Mesodermal cell (in vitro differentiated cells): ENCODE data around the gene AFAP1L2. TPM values are rescaled to one million over a fixed set of nuclear protein-coding genes. Genes with fewer than 3 reads are reported as not detected.

Experiments
- H3K27ac ChIP-seq: 2 replicates; pipeline ENCODE4 v1.7.0; 2013; ENCODE audit warnings: mild to moderate bottlenecking, low read depth, low read length, moderate library complexity; ENCODE audit not compliant: severe bottlenecking
- H3K36me3 ChIP-seq: 2 replicates; pipeline ENCODE4 v1.7.1; 2013; ENCODE audit warnings: mild to moderate bottlenecking, low read length, moderate library complexity; ENCODE audit not compliant: control insufficient read depth, insufficient read depth
- H3K4me1 ChIP-seq: one replicate; pipeline ENCODE4 v1.7.1; 2013; ENCODE audit warnings: mild to moderate bottlenecking, low read length; ENCODE audit not compliant: insufficient read depth, control insufficient read depth, poor library complexity, severe bottlenecking
- H3K4me3 ChIP-seq: 2 replicates; pipeline ENCODE4 v1.7.0; 2013; ENCODE audit warnings: low read length, control low read depth, mild to moderate bottlenecking; ENCODE audit not compliant: insufficient read depth, poor library complexity, severe bottlenecking; ENCODE audit errors: extremely low read depth
- H3K9me3 ChIP-seq: 2 replicates; pipeline ENCODE4 v1.7.1; 2013; ENCODE audit warnings: mild to moderate bottlenecking, low read length, moderate library complexity; ENCODE audit not compliant: control insufficient read depth
- WGBS, 2 experiments: methylation state at CpG; one replicate each; pipeline ENCODE4 v1.1.5; 2013; ENCODE audit warnings: missing lambda C conversion rate in 2 of 2; ENCODE audit not compliant: insufficient coverage in 2 of 2; 5-methylcytosine and 5-hydroxymethylcytosine counted together
- polyA plus RNA-seq, 2 experiments: library from polyadenylated mRNA; stranded (reverse); fragments of 50-300 nt; gene quantifications; one replicate each; pipeline ENCODE4 v1.2.3, GENCODE V29; 2013

The AFAP1L2 gene, protein sequence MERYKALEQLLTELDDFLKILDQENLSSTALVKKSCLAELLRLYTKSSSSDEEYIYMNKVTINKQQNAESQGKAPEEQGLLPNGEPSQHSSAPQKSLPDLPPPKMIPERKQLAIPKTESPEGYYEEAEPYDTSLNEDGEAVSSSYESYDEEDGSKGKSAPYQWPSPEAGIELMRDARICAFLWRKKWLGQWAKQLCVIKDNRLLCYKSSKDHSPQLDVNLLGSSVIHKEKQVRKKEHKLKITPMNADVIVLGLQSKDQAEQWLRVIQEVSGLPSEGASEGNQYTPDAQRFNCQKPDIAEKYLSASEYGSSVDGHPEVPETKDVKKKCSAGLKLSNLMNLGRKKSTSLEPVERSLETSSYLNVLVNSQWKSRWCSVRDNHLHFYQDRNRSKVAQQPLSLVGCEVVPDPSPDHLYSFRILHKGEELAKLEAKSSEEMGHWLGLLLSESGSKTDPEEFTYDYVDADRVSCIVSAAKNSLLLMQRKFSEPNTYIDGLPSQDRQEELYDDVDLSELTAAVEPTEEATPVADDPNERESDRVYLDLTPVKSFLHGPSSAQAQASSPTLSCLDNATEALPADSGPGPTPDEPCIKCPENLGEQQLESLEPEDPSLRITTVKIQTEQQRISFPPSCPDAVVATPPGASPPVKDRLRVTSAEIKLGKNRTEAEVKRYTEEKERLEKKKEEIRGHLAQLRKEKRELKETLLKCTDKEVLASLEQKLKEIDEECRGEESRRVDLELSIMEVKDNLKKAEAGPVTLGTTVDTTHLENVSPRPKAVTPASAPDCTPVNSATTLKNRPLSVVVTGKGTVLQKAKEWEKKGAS
- 48.5 TPM for polyA plus RNA-seq (2013, experiment 1 of 2)
- 54.6 TPM for polyA plus RNA-seq (2013, experiment 2 of 2)

DNA sequence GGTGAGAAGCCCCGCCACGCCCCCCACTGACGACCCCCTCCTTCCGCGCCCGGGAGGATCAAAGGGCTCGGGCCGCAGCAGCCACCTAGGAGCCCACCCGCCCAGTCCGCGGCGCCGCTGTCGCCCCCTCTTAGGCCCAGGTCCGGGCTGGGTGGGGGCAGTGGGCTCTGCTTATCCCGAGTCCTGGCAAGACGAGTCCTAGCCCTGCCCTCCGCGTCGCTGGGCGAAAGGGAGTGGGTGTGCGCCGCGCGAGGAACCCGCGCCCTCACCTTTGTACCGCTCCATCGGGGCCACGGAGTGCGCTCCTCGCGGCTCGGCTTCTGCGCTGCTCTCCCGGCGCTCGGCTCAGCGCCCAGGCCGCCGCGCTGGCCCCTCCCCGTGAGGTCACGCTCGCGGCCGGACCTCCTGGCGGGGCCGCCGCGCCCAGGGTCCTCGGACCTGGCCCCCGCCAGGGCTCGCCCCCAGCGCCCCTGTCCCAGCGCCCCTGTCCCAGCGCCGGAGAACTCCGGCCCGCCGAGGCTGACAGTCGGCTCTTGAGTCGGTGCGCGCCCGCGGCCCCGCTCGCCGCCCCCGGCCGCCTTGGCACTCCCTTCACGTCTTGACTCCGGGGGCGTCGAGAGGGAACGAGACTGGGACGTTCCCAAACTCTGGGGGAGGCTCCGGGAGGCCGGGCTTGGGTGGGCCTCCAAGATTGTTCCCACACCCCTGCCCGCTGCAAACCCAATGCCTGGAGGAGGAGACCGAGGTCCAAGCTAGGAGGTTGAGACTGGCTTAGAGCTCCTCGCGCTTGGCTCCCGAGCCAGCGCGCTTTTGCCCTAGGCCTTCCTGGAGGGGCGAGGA is at the start of gene AFAP1L2:
Gene AFAP1L2, minus strand, starts transcription at position 332 of the 840 bp plus-strand sequence. Its CDS starts 47 bp downstream, at position 285.
- WGBS, 2 experiments, result 2% methylated on average over 70 to 79 of the region's 88 CpGs
- H3K27ac ChIP-seq, result peak within 1 kb of the TSS; percentile 23
- H3K36me3 ChIP-seq, result no peaks in the 10 kb centered on the region
- H3K4me1 ChIP-seq, result peaks cover 55% of the 10 kb centered on the region
- peak within 1 kb of the TSS; percentile 70 for H3K4me3 ChIP-seq
- no peaks in the 10 kb centered on the region for H3K9me3 ChIP-seq

DNA sequence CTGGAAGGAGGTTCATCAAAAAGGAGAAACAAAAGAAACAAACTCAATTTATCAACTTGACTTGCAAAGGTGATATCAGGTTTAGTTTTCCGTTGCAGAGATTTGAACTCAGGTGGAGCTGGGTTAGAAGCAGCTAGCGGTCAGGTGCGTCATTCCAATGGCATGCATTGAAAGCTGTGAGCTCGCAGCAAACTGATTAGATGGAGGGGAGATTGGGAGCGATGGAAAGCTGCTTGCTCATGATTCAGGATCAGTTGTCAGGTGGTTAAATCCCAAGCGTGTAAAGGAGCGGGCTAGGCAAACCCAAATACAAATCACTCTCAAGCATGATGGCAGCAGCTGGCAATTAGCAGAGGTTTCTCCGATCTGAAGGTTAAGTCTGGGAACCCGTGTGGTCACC is 49.3 kb upstream of the AFAP1L2 start:
- no peaks in the 10 kb centered on the region for H3K9me3 ChIP-seq
- 92 to 97% methylated on average over 4 to 9 of the region's 9 CpGs for WGBS, 2 experiments
- no peak overlapping the region for H3K4me3 ChIP-seq
- H3K27ac ChIP-seq, result no peak overlapping the region
- H3K4me1 ChIP-seq, result no peaks in the 10 kb centered on the region
- peaks cover 31% of the 10 kb centered on the region for H3K36me3 ChIP-seq

DNA sequence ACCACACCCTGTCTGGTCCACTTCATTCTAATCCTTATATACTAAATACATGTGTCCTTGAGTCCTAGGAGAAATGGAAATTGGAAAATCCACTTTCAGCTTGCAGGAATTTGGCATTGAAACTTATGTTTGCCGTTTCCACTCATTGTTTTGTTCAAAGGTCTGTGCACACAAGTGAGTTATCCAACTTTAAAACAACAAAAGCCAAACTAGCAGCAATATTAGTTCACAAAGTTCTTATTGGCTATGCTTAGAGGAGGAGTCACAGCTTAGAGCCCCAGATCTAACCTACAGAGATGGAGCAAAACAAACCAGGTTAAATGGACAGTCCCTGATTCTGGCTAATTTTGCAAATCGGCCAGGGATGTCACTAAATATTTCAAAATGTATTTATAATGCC is 44.6 kb upstream of the AFAP1L2 start:
- Histone ChIP-seq H3K4me1 (no peaks in the 10 kb centered on the region), H3K9me3 (no peaks in the 10 kb centered on the region), H3K27ac (no peak overlapping the region), H3K36me3 (peaks cover 53% of the 10 kb centered on the region), H3K4me3 (no peak overlapping the region)
- WGBS, 2 experiments, result 80 to 100% methylated on average over 1 of the region's 2 CpGs

DNA sequence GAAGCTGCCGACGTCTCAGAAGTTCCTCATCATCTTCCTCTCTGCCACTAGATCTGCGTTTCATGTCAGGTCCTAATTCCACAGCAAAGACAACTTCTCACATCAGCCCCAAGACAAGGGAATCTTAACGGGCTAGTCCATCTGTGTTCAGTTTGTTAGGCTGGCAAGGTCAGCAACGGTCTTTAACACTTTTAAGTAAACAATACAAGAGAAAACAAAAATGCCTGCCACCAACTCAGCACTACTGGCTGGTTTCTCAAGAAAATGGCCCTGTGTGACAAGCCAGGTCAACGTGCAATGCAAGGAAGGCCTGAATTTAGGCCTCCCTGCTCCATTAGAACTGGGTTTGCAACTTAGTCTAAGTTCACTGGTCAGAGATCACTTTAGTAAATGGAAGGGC is 41.0 kb upstream of the AFAP1L2 start:
- 89 to 100% methylated on average over 4 to 6 of the region's 6 CpGs for WGBS, 2 experiments
- Histone ChIP-seq H3K4me3 (no peak overlapping the region), H3K9me3 (no peaks in the 10 kb centered on the region), H3K36me3 (peaks cover 59% of the 10 kb centered on the region), H3K27ac (no peak overlapping the region), H3K4me1 (peaks cover 2% of the 10 kb centered on the region)

DNA sequence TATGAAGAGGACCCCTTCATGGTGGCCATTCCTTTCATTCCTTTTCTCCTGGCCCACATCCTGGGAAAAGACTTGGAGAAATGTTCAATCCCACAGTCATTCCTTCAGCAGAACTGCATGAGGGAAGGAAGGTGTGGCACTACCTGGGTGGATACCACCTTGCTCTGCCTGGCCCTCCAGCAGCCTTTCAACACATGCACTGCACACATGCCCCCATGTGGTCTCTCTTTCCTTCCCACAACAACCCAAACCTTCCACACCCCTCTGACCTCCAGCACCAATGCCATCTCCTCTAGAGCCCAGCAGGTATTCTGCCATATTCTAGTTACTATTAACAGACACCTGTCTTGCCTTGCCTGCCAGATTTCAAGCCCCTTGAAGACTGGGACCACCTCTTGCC is 40.5 kb upstream of the AFAP1L2 start:
- Histone ChIP-seq H3K27ac (no peak overlapping the region), H3K36me3 (peaks cover 64% of the 10 kb centered on the region), H3K9me3 (no peaks in the 10 kb centered on the region)

DNA sequence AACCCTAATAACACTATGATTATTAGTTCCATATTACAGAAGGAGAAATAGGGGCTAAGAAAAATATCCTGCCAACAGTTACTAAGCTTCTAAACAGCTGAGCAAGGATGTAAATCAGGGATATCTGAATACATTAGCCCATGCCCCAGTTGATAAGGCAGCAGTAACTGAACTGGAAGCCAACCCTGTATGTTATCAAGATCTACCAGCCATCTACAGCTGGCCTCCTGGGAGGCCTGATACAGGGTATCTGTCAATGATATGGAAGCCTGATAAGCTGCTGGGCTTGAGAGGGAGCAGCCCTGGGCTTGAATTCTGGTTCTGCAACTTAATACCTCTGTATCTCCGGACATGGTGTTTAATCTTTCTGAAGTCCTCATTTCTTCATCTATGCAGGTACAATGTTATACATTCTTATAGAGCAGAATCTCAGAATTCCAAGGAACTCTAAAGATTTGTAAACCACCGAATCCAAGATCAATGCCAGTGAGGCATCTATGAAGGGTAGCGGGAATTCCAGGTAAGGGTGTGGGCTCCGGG is 37.9 kb upstream of the AFAP1L2 start:
- Histone ChIP-seq H3K4me3 (no peak overlapping the region), H3K27ac (no peak overlapping the region), H3K9me3 (no peaks in the 10 kb centered on the region), H3K4me1 (peaks cover 2% of the 10 kb centered on the region), H3K36me3 (peaks cover 74% of the 10 kb centered on the region)
- WGBS, 2 experiments, result 100% methylated on average over 2 of the region's 4 CpGs

More for the DNA sequence above, 40.5 kb upstream of the AFAP1L2 start:
- Histone ChIP-seq H3K4me3 (no peak overlapping the region), H3K4me1 (peaks cover 2% of the 10 kb centered on the region)

DNA sequence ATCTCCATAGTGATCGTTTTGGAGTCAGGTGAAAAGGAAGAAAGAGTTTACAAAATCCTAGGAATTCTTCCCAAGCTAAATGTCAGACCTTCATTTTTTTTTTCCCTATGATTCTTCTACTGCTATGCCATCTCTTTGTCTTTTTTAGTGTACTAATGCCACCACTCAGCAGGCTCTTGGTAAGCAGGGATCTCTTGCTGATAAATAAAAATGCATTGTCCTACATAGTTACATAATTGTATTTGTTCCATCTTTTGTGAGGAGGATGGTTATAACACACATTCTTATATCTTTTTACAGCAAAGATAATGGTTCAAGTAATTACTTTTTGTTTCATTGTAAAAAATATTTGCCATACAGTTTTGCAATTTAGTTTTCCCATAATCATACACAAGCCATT is 36.8 kb upstream of the AFAP1L2 start:
- no peak overlapping the region for H3K4me3 ChIP-seq
- no CpG with 5 or more reads among the region's 1 CpG for WGBS, 2 experiments
- H3K4me1 ChIP-seq, result peaks cover 2% of the 10 kb centered on the region
- no peaks in the 10 kb centered on the region for H3K9me3 ChIP-seq
- no peak overlapping the region for H3K27ac ChIP-seq
- H3K36me3 ChIP-seq, result peaks cover 77% of the 10 kb centered on the region

DNA sequence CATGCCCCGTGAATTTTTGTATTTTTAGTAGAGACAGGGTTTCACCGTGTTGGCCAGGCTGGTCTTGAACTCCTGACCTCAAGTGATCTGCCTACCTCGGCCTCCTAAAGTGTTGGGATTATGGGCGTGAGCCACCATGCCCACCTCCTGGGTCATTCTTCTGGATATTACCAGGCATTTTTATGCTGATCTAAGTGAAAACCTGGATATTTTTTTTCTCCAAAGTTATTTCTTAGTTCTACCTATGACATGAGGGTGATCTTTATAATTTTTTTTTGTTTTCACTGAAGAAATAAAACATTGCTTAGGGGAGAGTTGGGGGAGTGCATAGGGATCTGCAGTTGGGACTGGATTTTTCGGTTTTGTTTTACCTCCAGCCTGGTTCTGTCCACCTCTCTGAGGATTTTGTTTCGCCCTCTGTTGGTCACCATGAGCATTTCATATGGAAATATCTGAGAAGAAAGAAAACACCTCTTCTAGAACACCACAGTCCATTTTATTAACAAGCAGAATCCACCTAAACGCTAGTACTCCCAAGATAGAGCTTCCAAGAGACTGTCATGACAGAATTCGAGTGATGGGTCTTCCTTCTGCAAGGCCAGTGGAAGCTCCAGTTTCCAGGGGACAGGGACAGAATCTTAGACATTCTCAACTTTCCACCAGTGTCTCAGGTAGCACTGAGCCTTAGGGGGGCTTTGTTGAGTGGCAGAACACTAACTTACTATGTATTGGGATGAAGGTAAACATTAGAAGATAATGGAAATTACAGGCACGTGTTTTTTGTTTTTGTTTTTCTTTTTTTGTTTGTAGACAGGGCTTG is 33.4 kb upstream of the AFAP1L2 start:
- Histone ChIP-seq H3K4me3 (no peak overlapping the region), H3K27ac (no peak overlapping the region), H3K9me3 (no peaks in the 10 kb centered on the region), H3K4me1 (peaks cover 2% of the 10 kb centered on the region), H3K36me3 (peaks cover 74% of the 10 kb centered on the region)
- 84 to 87% methylated on average over 6 to 7 of the region's 9 CpGs for WGBS, 2 experiments

DNA sequence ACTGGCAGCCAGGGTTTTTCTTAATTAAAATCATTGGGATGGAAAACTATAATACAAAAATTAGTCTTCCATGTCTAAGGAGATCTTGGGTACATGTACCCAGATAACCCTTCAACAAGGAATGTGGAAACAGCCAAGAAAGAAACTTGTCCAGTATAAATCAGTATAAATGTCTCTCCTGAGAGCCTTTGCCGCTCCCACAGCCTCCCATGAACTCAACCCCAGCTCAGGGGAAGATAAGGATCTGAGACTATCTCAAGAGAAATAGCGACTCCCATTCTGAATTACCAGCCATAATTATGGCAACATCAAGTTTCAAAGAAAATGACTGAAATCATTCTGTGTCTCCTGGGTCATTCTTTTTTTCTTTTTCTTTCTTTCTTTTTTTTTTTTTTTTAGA is 32.6 kb upstream of the AFAP1L2 start:
- 100% methylated on average over 2 of the region's 2 CpGs; no CpG with 5 or more reads in 1 of the 2 experiments for WGBS, 2 experiments
- Histone ChIP-seq H3K9me3 (no peaks in the 10 kb centered on the region), H3K36me3 (peaks cover 70% of the 10 kb centered on the region), H3K4me1 (no peaks in the 10 kb centered on the region), H3K27ac (no peak overlapping the region), H3K4me3 (no peak overlapping the region)
